Occipital lobe (tissue), 2 donors: ENCODE measurements around the gene APBA2. TPM values are rescaled to one million over a fixed set of nuclear protein-coding genes. Genes with fewer than 3 reads are reported as not detected.

Experiments
- DNase-seq: peaks from one replicate; lab custom pipeline; 2025; lab: John Stamatoyannopoulos, UW
- total RNA-seq: library from RNA; depleted of rRNA; stranded (reverse); fragments of >200 nt; gene quantifications from one replicate; pipeline ENCODE4 v1.2.3, GENCODE V29; 2014

APBA2 gene
- total RNA-seq, 1 donor from 2014 or later: 108 TPM

- no peak for DNase-seq
Observed at GRCh38 chr15:29116970-29117700, 231.4 kb downstream of the APBA2 start.

- no peak for DNase-seq
Observed at GRCh38 chr15:29117778-29118177, 232.0 kb downstream of the APBA2 start.

- DNase-seq: no peak
Observed at GRCh38 chr15:29119847-29120246, 234.1 kb downstream of the APBA2 start.

GRCh38 chr15:29120593-29121368 is 235.0 kb downstream of the APBA2 start:
- DNase-seq: no peak

- no peak for DNase-seq
Observed at GRCh38 chr15:29121369-29121656, 235.5 kb downstream of the APBA2 start.

- no peak for DNase-seq
Observed at GRCh38 chr15:29121907-29122306, 236.1 kb downstream of the APBA2 start.

GRCh38 chr15:29122506-29122905 is 236.7 kb downstream of the APBA2 start:
- DNase-seq: no peak

- DNase-seq: no peak
Observed at GRCh38 chr15:29123171-29123570, 237.4 kb downstream of the APBA2 start.

GRCh38 chr15:29123991-29124390 is 238.2 kb downstream of the APBA2 start:
- DNase-seq: no peak

- no peak for DNase-seq
Observed at GRCh38 chr15:29124581-29125381, 239.0 kb downstream of the APBA2 start.

GRCh38 chr15:29125382-29126207 is 239.8 kb downstream of the APBA2 start:
- no peak for DNase-seq

- DNase-seq: no peak
Observed at GRCh38 chr15:29126208-29126536, 240.4 kb downstream of the APBA2 start.

GRCh38 chr15:29126821-29127461 is 241.2 kb downstream of the APBA2 start:
- no peak for DNase-seq

- no peak for DNase-seq
Observed at GRCh38 chr15:29127506-29128430, 242.0 kb downstream of the APBA2 start.

GRCh38 chr15:29128671-29129070 is 242.9 kb downstream of the APBA2 start:
- DNase-seq: no peak

- no peak for DNase-seq
Observed at GRCh38 chr15:29129221-29129620, 243.4 kb downstream of the APBA2 start.

- DNase-seq: no peak
Observed at GRCh38 chr15:29129926-29130325, 244.2 kb downstream of the APBA2 start.

- no peak for DNase-seq
Observed at GRCh38 chr15:29130476-29130875, 244.7 kb downstream of the APBA2 start.

GRCh38 chr15:29130951-29131839 is 245.4 kb downstream of the APBA2 start:
- no peak for DNase-seq
